ENCODE results near the gene ACER3.

GRCh38 chr11:77046060-77046501 lies 185.4 kb downstream of the ACER3 start:
- no peak for TF ChIP-seq L3MBTL2 (conservative IDR thresholded peaks at IDR 0.05)
- TF ChIP-seq TARDBP (IDR thresholded peaks at IDR 0.05) = no peak
- no peak for TF ChIP-seq ARNT (IDR thresholded peaks at IDR 0.05)
- TF ChIP-seq SUZ12 (IDR thresholded peaks at IDR 0.05) = no peak
- no peak for TF ChIP-seq HDGF (IDR thresholded peaks at IDR 0.05; ENCODE audit: borderline replicate concordance)
- TF ChIP-seq PKNOX1 (IDR thresholded peaks at IDR 0.05) = no peak
- no peak for TF ChIP-seq BHLHE40 (IDR thresholded peaks at IDR 0.05; ENCODE audit: borderline replicate concordance)
- no peak for TF ChIP-seq FOXK2 (IDR thresholded peaks at IDR 0.05)
- TF ChIP-seq ELF4 (IDR thresholded peaks at IDR 0.05) = no peak
- TF ChIP-seq FOXM1 (IDR thresholded peaks at IDR 0.05; ENCODE audit: borderline replicate concordance) = no peak

Data from HEK293T (cell line).